HL-60 (cell line): Measurements from ENCODE around the gene CERS6.

ENCODE experiments used
- GABPA ChIP-seq: IDR thresholded peaks from 2 replicates; pipeline ENCODE4 v1.6.1; 2012; ENCODE audit warnings: low read depth
- POLR2AphosphoS5 ChIP-seq: IDR thresholded peaks from 2 replicates; pipeline ENCODE4 v1.6.1; 2012; ENCODE audit warnings: low read depth
- TF ChIP-seq, protein P1 (sequence below): IDR thresholded peaks from one replicate; pipeline ENCODE4 v1.5.1; 2011; ENCODE audit warnings: low read length, control low read depth, inconsistent platforms; ENCODE audit not compliant: insufficient read depth
- TF ChIP-seq, protein P2 (sequence below): IDR thresholded peaks from 2 replicates; pipeline ENCODE4 v1.6.1; 2012; ENCODE audit warnings: low read depth; ENCODE audit not compliant: insufficient replicate concordance

DNA sequence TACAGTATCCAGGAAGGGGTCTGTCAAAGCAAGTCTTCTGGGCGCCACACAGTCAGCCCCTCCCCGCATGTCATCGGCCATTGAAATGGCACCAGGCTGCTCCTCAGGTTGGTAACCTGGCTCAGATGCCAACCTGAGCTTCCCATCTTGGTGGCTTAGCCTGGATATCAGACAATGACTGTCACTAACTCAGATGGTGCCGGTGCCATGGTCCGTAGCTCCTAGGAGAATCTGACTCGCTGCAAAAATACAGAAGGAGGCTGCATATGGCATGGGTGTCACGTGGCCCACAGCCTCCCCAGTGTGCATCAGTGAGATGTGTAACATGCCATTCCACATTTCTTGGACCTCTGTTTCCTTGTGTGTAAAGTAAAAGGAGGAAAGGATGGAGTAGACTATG lies 349.5 kb downstream of the CERS6 start:
- TF ChIP-seq, protein P1, sequence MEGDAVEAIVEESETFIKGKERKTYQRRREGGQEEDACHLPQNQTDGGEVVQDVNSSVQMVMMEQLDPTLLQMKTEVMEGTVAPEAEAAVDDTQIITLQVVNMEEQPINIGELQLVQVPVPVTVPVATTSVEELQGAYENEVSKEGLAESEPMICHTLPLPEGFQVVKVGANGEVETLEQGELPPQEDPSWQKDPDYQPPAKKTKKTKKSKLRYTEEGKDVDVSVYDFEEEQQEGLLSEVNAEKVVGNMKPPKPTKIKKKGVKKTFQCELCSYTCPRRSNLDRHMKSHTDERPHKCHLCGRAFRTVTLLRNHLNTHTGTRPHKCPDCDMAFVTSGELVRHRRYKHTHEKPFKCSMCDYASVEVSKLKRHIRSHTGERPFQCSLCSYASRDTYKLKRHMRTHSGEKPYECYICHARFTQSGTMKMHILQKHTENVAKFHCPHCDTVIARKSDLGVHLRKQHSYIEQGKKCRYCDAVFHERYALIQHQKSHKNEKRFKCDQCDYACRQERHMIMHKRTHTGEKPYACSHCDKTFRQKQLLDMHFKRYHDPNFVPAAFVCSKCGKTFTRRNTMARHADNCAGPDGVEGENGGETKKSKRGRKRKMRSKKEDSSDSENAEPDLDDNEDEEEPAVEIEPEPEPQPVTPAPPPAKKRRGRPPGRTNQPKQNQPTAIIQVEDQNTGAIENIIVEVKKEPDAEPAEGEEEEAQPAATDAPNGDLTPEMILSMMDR: no peak
- TF ChIP-seq, protein P2, sequence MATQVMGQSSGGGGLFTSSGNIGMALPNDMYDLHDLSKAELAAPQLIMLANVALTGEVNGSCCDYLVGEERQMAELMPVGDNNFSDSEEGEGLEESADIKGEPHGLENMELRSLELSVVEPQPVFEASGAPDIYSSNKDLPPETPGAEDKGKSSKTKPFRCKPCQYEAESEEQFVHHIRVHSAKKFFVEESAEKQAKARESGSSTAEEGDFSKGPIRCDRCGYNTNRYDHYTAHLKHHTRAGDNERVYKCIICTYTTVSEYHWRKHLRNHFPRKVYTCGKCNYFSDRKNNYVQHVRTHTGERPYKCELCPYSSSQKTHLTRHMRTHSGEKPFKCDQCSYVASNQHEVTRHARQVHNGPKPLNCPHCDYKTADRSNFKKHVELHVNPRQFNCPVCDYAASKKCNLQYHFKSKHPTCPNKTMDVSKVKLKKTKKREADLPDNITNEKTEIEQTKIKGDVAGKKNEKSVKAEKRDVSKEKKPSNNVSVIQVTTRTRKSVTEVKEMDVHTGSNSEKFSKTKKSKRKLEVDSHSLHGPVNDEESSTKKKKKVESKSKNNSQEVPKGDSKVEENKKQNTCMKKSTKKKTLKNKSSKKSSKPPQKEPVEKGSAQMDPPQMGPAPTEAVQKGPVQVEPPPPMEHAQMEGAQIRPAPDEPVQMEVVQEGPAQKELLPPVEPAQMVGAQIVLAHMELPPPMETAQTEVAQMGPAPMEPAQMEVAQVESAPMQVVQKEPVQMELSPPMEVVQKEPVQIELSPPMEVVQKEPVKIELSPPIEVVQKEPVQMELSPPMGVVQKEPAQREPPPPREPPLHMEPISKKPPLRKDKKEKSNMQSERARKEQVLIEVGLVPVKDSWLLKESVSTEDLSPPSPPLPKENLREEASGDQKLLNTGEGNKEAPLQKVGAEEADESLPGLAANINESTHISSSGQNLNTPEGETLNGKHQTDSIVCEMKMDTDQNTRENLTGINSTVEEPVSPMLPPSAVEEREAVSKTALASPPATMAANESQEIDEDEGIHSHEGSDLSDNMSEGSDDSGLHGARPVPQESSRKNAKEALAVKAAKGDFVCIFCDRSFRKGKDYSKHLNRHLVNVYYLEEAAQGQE: no peak
- TF ChIP-seq POLR2AphosphoS5 (no peak), GABPA (no peak)
